Fibroblast of peridontal ligament (primary cell): ENCODE results near the gene PCGF3.
"Not testable (repeated sequence)": the region's sequence is repeated elsewhere in the genome, so short reads cannot be mapped to it uniquely, and the experiment has no call there.

ENCODE experiments used
- DNase-seq: peaks from one replicate; pipeline ENCODE4 v3.0.0-alpha.2; 2010; ENCODE audit errors: extremely low read depth

The PCGF3 gene

GRCh38 chr4:703336-704197 lies 2.1 kb upstream of the PCGF3 start:
- no peak for DNase-seq

- DNase-seq: no peak
Measured at GRCh38 chr4:704198-704891, 1.3 kb upstream of the PCGF3 start.

- DNase-seq: no peak
Measured at GRCh38 chr4:704971-705277, 708 bp upstream of the PCGF3 start.

- not testable (repeated sequence) for DNase-seq
Measured at GRCh38 chr4:706083-706633, 526 bp downstream of the PCGF3 start.

GRCh38 chr4:706834-707598 lies 1.4 kb downstream of the PCGF3 start:
- no peak for DNase-seq

GRCh38 chr4:707929-708630 lies 2.4 kb downstream of the PCGF3 start:
- no peak for DNase-seq

- DNase-seq: no peak
Measured at GRCh38 chr4:708631-708933, 3.0 kb downstream of the PCGF3 start.

- DNase-seq: no peak
Measured at GRCh38 chr4:709348-709747, 3.7 kb downstream of the PCGF3 start.

GRCh38 chr4:710116-710515 lies 4.5 kb downstream of the PCGF3 start:
- DNase-seq: no peak

GRCh38 chr4:710916-711315 lies 5.3 kb downstream of the PCGF3 start:
- DNase-seq: no peak

- no peak for DNase-seq
Measured at GRCh38 chr4:712093-712492, 6.5 kb downstream of the PCGF3 start.

GRCh38 chr4:712916-713632 lies 7.4 kb downstream of the PCGF3 start:
- DNase-seq: no peak

GRCh38 chr4:714087-714486 lies 8.5 kb downstream of the PCGF3 start:
- DNase-seq: no peak

- DNase-seq: no peak
Measured at GRCh38 chr4:717601-718320, 12.1 kb downstream of the PCGF3 start.

- no peak for DNase-seq
Measured at GRCh38 chr4:718460-718859, 12.8 kb downstream of the PCGF3 start.

- DNase-seq: no peak
Measured at GRCh38 chr4:720111-720860, 14.7 kb downstream of the PCGF3 start.

GRCh38 chr4:721261-722168 lies 15.9 kb downstream of the PCGF3 start:
- no peak for DNase-seq

- no peak for DNase-seq
Measured at GRCh38 chr4:722169-722725, 16.6 kb downstream of the PCGF3 start.
